ENCODE data around the gene MIF4GD. TPM values are rescaled to one million over a fixed set of nuclear protein-coding genes. Genes with fewer than 3 reads are reported as not detected.

MIF4GD gene
- total RNA-seq, 4 donors from 2014 or later = 42.4 to 52.0 (median 44.8) TPM

DNA sequence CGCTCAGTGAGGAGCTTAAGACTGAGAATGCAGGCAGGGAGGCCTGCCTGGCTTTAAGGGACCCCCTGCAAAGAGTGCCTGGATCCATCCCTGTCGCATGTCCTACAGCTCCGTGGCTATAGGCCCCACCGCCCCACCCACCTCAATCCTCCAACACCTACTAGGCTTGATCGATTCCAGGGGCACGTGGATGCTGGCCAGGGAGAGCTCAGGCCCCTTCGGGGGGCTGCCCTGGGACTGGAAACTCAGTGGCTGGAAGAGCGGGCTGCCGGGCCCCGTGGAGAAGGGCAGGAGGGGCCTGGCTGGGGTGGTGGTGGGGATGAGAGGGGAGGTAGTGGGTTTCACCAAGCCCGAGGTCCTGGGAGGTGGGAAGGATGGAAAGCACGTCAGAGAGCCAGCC is 31.8 kb downstream of the MIF4GD start:
- H3K4me1 ChIP-seq = peaks cover 11 to 25% (median 20%) of the 10 kb centered on the region in 4 donors
- H3K27ac ChIP-seq (replicated peaks in 1 of 4) = peak overlapping the region in 3 of 4 donors; percentile 4 to 28 (median 14)
- peaks cover 63 to 100% (median 99%) of the 10 kb centered on the region in 4 donors for H3K36me3 ChIP-seq
- intact Hi-C loops (cut with DNase I) = no loop called here
- 85% methylated on average over 9 of the region's 12 CpGs for WGBS
- TF ChIP-seq EP300 (IDR thresholded peaks at IDR 0.05) (no peak), CTCF (IDR thresholded peaks at IDR 0.05) (no peak), POLR2A (IDR thresholded peaks at IDR 0.05; ENCODE audit: low read depth) (no peak), POLR2AphosphoS5 (IDR thresholded peaks at IDR 0.05) (no peak)
- no peaks in the 10 kb centered on the region for H3K27me3 ChIP-seq
- no peak overlapping the region for H3K4me3 ChIP-seq
- DNase-seq (ENCODE audit: extremely low spot score) = no peak
- H3K9me3 ChIP-seq = no peaks in the 10 kb centered on the region

- no peak for DNase-seq (ENCODE audit: extremely low spot score)
These were observed 32.3 kb downstream of the MIF4GD start for GRCh38 chr17:75238684-75239191.

GRCh38 chr17:75238020-75238580 is 32.9 kb downstream of the MIF4GD start:
- no peak for DNase-seq (ENCODE audit: extremely low spot score)
- no peaks in the 10 kb centered on the region for H3K9me3 ChIP-seq
- H3K4me3 ChIP-seq = no peak overlapping the region
- peaks cover 11 to 25% (median 20%) of the 10 kb centered on the region in 4 donors for H3K4me1 ChIP-seq
- intact Hi-C loops (cut with DNase I) = no loop called here
- H3K36me3 ChIP-seq = peaks cover 56 to 100% (median 96%) of the 10 kb centered on the region in 4 donors
- no peaks in the 10 kb centered on the region for H3K27me3 ChIP-seq
- H3K27ac ChIP-seq (replicated peaks in 1 of 4) = peak overlapping the region in 2 of 4 donors; percentile 19 to 28
- TF ChIP-seq CTCF (IDR thresholded peaks at IDR 0.05) = no peak
- no peak for TF ChIP-seq POLR2AphosphoS5 (IDR thresholded peaks at IDR 0.05)
- no peak for TF ChIP-seq EP300 (IDR thresholded peaks at IDR 0.05)
- WGBS = 85% methylated on average over 8 of the region's 11 CpGs

More at GRCh38 chr17:75238684-75239191, 32.3 kb downstream of the MIF4GD start:
- no peaks in the 10 kb centered on the region for H3K9me3 ChIP-seq
- H3K4me3 ChIP-seq = no peak overlapping the region
- H3K4me1 ChIP-seq = peaks cover 11 to 25% (median 20%) of the 10 kb centered on the region in 4 donors
- H3K27me3 ChIP-seq = no peaks in the 10 kb centered on the region
- H3K27ac ChIP-seq (replicated peaks in 1 of 4) = peak overlapping the region in 3 of 4 donors; percentile 4 to 28 (median 19)
- peaks cover 63 to 100% (median 98%) of the 10 kb centered on the region in 4 donors for H3K36me3 ChIP-seq
- WGBS = 17% methylated on average over 3 of the region's 13 CpGs
- TF ChIP-seq CTCF (IDR thresholded peaks at IDR 0.05) (peak; percentile 65 to 82 (median 67)), POLR2A (IDR thresholded peaks at IDR 0.05; ENCODE audit: low read depth) (no peak), EP300 (IDR thresholded peaks at IDR 0.05) (no peak), POLR2AphosphoS5 (IDR thresholded peaks at IDR 0.05) (peak in 1 of 2 donors; percentile 24)
- intact Hi-C loops (cut with DNase I) = no loop called here

DNA sequence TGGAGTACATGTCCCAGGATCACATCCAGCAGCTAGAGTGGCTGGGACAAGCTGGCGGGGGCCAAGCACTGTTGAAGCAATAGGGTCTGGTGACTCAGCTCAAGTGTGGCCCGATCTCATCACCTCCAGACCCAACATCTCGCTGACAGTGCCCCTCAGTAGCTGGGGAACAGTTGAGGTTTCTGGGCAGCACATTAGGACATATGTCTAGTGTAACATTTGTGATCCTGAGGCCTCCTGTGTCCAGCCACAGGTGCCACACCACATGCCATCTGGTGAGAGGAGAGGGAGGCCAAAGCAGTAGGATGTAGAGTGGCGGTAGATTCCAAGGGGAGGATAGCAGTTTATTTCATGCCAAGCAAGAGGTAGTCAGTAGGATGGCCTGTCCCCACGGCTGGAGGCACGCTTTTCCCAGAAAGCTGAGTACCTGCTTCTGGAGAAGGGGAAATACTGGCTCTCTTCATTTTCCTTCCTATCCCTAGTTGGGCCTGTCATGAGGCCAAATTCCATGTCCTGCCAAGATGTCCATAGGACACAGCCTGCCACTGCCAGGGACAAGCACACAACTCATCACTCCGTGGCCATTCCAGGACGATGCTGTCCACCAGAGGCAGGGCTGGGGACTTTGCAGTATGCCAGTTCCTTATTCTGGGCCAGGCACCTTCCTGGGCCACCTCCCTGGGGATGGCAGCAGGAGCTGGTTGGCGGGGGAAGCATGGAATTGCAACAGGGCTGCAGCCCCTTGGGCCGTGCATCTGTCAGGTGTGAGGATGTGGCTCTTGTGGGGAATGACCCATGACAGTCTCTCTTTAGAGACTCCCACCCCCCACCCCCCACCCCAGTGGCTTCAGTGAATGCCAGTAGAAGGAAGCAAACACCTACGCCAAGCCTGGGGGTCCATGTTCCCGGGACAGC is 33.7 kb downstream of the MIF4GD start:
- H3K27me3 ChIP-seq = no peaks in the 10 kb centered on the region
- intact Hi-C loops (cut with DNase I) = no loop called here
- H3K9me3 ChIP-seq = no peaks in the 10 kb centered on the region
- no peak overlapping the region for H3K27ac ChIP-seq (replicated peaks in 1 of 4)
- H3K4me3 ChIP-seq = no peak overlapping the region
- no peak for TF ChIP-seq EP300 (IDR thresholded peaks at IDR 0.05)
- no peak for TF ChIP-seq POLR2A (IDR thresholded peaks at IDR 0.05; ENCODE audit: low read depth)
- TF ChIP-seq CTCF (IDR thresholded peaks at IDR 0.05) = no peak
- no peak for TF ChIP-seq POLR2AphosphoS5 (IDR thresholded peaks at IDR 0.05)
- H3K4me1 ChIP-seq = peaks cover 11 to 25% (median 20%) of the 10 kb centered on the region in 4 donors
- H3K36me3 ChIP-seq = peaks cover 56 to 100% (median 96%) of the 10 kb centered on the region in 4 donors
- WGBS = 74% methylated on average over 8 of the region's 12 CpGs
- DNase-seq (ENCODE audit: extremely low spot score) = no peak
